A549 (cell line): ENCODE measurements around the gene C4orf50. TPM values are rescaled to one million over a fixed set of nuclear protein-coding genes. Genes with fewer than 3 reads are reported as not detected.
A peak's percentile ranks its signal among the peaks of the same experiment; 100 is the strongest.

Experiments
- ATAC-seq, 2 experiments: fragments of 200-7000 bp in 1 of 2; fragments of >200 bp in 1 of 2; cut with Nextera tagmentation in 1 of 2; cut with Tn5 transposase in 1 of 2; 3 replicates each; pipeline versions ENCODE4 v1.8.0 to v1.9.1; 2018 to 2020; ENCODE audit warnings: mild to moderate bottlenecking in 1 of 2, moderate library complexity in 1 of 2
- CTCF ChIA-PET: fragments of 300-600 bp; sonication (Branson Sonifier 250); formaldehyde crosslinking; extraction: SDS; loops from one replicate; lab custom pipeline; 2021; ENCODE audit warnings: antibody characterized with exemption, inconsistent platforms; lab: Yijun Ruan, JAX
- POLR2A ChIA-PET: fragments of 350-600 bp; formaldehyde crosslinking; extraction: SDS; loops from one replicate; lab custom pipeline; 2021; ENCODE audit warnings: antibody characterized with exemption, inconsistent platforms; lab: Yijun Ruan, JAX
- DNase-seq, 2 experiments: peaks; one replicate each; pipeline versions ENCODE4 v3.0.0 to v3.0.0-alpha.2; 2011 to 2016; ENCODE audit warnings: low read depth in 1 of 2, low spot score in 1 of 2
- FAIRE-seq: peaks from 2 replicates; lab custom pipeline; 2011; peaks lifted over from hg19 to GRCh38; lab: Jason Lieb, UNC
- H3K27ac ChIP-seq, 2 experiments: fragments of >200 bp; sonication (Bioruptor Twin); formaldehyde crosslinking; 3 replicates each; pipeline ENCODE4 v1.5.1; 2016 to 2017
- H3K4me1 ChIP-seq: fragments of >200 bp; sonication (Bioruptor Twin); formaldehyde crosslinking; 3 replicates; pipeline ENCODE4 v1.6.1; 2016
- H3K4me2 ChIP-seq: fragments of >200 bp; sonication (Bioruptor Twin); formaldehyde crosslinking; 3 replicates; pipeline ENCODE4 v1.6.1; 2016
- H3K4me3 ChIP-seq: fragments of >200 bp; sonication (Bioruptor Twin); formaldehyde crosslinking; 3 replicates; pipeline ENCODE4 v1.5.1; 2016
- H3K9me3 ChIP-seq: fragments of >200 bp; sonication (Bioruptor Twin); formaldehyde crosslinking; 3 replicates; pipeline ENCODE4 v1.6.1; 2016
- BHLHE40 ChIP-seq: IDR thresholded peaks from 2 replicates; pipeline ENCODE4 v1.6.1; 2012; ENCODE audit warnings: low read depth, low read length, inconsistent platforms
- CBX8 ChIP-seq: fragments of 200-600 bp; sonication (generic); IDR thresholded peaks from 2 replicates; pipeline ENCODE4 v1.6.1; 2016
- CEBPB ChIP-seq, 2 experiments: fragments of >200 bp in 1 of 2; sonication (Bioruptor Twin) in 1 of 2; formaldehyde crosslinking in 1 of 2; IDR thresholded peaks; 2 replicates each; pipeline ENCODE4 v1.6.1; 2012 to 2016
- CHD4 ChIP-seq: fragments of 200-600 bp; sonication (generic); IDR thresholded peaks from 2 replicates; pipeline ENCODE4 v1.6.1; 2016; ENCODE audit warnings: antibody characterized with exemption, mild to moderate bottlenecking, borderline replicate concordance
- CTCF ChIP-seq: fragments of >200 bp; sonication (Bioruptor Twin); formaldehyde crosslinking; IDR thresholded peaks from 3 replicates; pipeline ENCODE4 v1.5.1; 2016
- FOSB ChIP-seq: fragments of 250-450 bp; sonication (Bioruptor Pico); IDR thresholded peaks from 2 replicates; pipeline ENCODE4 v1.5.0; 2020; ENCODE audit warnings: mild to moderate bottlenecking, moderate library complexity
- HDAC2 ChIP-seq: fragments of 200-600 bp; sonication (generic); IDR thresholded peaks from 2 replicates; pipeline ENCODE4 v1.6.1; 2016
- JUN ChIP-seq, 2 experiments: fragments of >200 bp; sonication (Bioruptor Twin); formaldehyde crosslinking; IDR thresholded peaks; 2 replicates in 1 of 2; 3 replicates in 1 of 2; pipeline ENCODE4 v1.6.1; 2016 to 2017
- MAFK ChIP-seq: fragments of 450-650 bp; IDR thresholded peaks from 2 replicates; pipeline ENCODE4 v1.6.1; 2014; ENCODE audit not compliant: partially characterized antibody
- MAZ ChIP-seq: fragments of 150-350 bp; IDR thresholded peaks from 2 replicates; pipeline ENCODE4 v1.6.1; 2014; ENCODE audit warnings: antibody characterized with exemption, low read depth, low read length, borderline replicate concordance
- MYC ChIP-seq: IDR thresholded peaks from 2 replicates; pipeline ENCODE4 v1.6.1; 2012; ENCODE audit warnings: mild to moderate bottlenecking, inconsistent platforms, low read length, improper control_type of control experiment, borderline replicate concordance
- POLR2AphosphoS2 ChIP-seq: conservative IDR thresholded peaks from 2 replicates; pipeline ENCODE4 v1.6.1; 2012; ENCODE audit warnings: low read length, improper control_type of control experiment, inconsistent platforms
- RNF2 ChIP-seq: fragments of 200-600 bp; sonication (generic); IDR thresholded peaks from 2 replicates; pipeline ENCODE4 v1.6.1; 2016; ENCODE audit warnings: low read depth, mild to moderate bottlenecking, antibody characterized with exemption, moderate library complexity, borderline replicate concordance
- SREBF2 ChIP-seq: fragments of 450-650 bp; IDR thresholded peaks from 2 replicates; pipeline ENCODE4 v1.6.1; 2014; ENCODE audit warnings: mild to moderate bottlenecking, moderate library complexity
- ZSCAN20 ChIP-seq: fragments of 250-450 bp; sonication (Bioruptor Pico); IDR thresholded peaks from 2 replicates; pipeline ENCODE4 v1.8.0; 2022; ENCODE audit warnings: mild to moderate bottlenecking, moderate library complexity
- WGBS: methylation state at CpG from one replicate; pipeline ENCODE4 v1.1.6; 2017; ENCODE audit errors: missing lambda C conversion rate; 5-methylcytosine and 5-hydroxymethylcytosine counted together
- polyA plus RNA-seq, 4 experiments: library from polyadenylated mRNA; depleted of rRNA in 3 of 4; stranded (reverse); fragments of >200 nt; fragmentation: RNase III in 1 of 4; extraction: RNeasy Plus Mini Kit Qiagen cat#74134 plus additional on column Dnase treatment in 1 of 4; gene quantifications; 2 replicates in 3 of 4; 3 replicates in 1 of 4; pipeline ENCODE4 v1.2.3, GENCODE V29; 2011 to 2017
- TF ChIP-seq, protein P1 (sequence below): fragments of >200 bp; sonication (Bioruptor Twin); formaldehyde crosslinking; IDR thresholded peaks from 2 replicates; pipeline ENCODE4 v1.6.1; 2016

The C4orf50 gene
- polyA plus RNA-seq, 2 of the 4 experiments (the other 2 are of a cell fraction), result not detected

DNA sequence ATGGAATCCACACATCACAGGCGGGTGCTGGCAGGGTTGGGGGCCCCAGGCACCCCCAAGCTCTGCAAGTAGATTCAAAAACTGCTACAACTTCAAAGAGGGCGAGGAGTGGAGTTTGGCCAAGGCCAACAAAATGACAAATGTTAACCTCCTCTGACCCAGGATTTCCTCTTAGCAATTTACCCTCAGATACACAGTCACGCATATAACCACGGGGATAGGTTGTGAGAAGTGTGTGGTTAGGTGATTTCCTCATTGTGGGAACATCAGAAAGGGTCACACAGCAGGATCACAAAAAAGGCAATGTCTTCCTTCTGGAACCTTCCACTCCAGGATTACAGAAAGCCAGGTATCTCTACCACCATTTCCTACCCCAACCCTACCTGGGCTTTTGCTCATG lies 62.4 kb downstream of the C4orf50 start (continued):
- TF ChIP-seq MAFK, result no peak
- no peak for TF ChIP-seq HDAC2
- no peak for TF ChIP-seq JUN (IDR thresholded peaks at IDR 0.05)
- TF ChIP-seq MYC, result no peak

DNA sequence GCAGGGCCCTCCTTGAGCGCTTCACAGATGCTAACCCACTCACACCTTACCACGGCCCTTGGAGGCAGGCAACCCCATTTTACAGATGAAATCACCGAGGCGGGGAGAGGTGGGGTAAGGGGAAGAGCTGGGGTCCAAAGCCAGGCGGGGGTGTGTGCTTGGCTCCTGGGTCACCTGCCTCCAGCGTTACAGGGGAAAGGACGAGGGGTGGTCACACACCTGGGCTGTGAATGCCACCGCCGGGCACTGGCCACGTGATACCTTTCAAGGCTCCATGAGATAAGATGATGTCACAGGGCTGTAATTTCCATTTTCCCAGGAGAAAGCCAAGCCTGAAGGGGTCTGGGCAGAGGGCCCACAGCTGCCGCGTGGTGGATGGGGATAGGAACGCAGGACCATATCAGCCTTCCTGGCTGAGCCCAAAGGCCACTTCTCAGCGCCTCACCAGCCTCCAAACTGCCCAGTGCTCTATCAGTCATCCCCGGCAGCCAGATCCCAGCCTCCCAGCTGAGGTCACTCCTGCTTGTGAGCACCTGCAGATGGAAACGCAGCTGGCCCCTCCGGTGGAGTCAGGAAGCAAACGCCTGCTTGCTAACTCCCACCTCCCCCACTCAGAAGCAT lies 62.9 kb downstream of the C4orf50 start:
- TF ChIP-seq BHLHE40 (no peak), CEBPB (IDR thresholded peaks at IDR 0.05) (no peak), FOSB (CRISPR knock-in tag) (no peak), SREBF2 (no peak), CTCF (no peak), ZSCAN20 (CRISPR knock-in tag) (no peak), RNF2 (no peak), CBX8 (no peak), MAZ (no peak)
- TF ChIP-seq, protein P1, sequence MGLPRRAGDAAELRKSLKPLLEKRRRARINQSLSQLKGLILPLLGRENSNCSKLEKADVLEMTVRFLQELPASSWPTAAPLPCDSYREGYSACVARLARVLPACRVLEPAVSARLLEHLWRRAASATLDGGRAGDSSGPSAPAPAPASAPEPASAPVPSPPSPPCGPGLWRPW, result no peak
- DNase-seq (no peak), FAIRE-seq (no peak), ATAC-seq (no peak)
- Histone ChIP-seq H3K4me3 (no peak overlapping the region), H3K9me3 (no peaks in the 10 kb centered on the region), H3K4me2 (no peak overlapping the region), H3K27ac (no peak overlapping the region), H3K4me1 (no peaks in the 10 kb centered on the region)
- 64% methylated on average over 16 of the region's 18 CpGs for WGBS
- POLR2A ChIA-PET, result no interaction called here
- CTCF ChIA-PET, result interaction anchor here (0.6 to 1.5 kb wide), 3 partner anchors 9 to 33 kb away, joined by 3 read pairs; no protein-coding TSS in a partner anchor

GRCh38 chr4:5954056-5954760 lies 64.0 kb downstream of the C4orf50 start:
- Histone ChIP-seq H3K27ac (no peak overlapping the region), H3K9me3 (no peaks in the 10 kb centered on the region), H3K4me2 (no peak overlapping the region), H3K4me1 (no peaks in the 10 kb centered on the region), H3K4me3 (no peak overlapping the region)
- ATAC-seq (no peak), DNase-seq (no peak), FAIRE-seq (no peak)
- WGBS, result 66% methylated on average over 8 of the region's 11 CpGs
- POLR2A ChIA-PET, result no interaction called here
- no peak for TF ChIP-seq POLR2AphosphoS2
- CTCF ChIA-PET, result interaction anchor here (1.2 kb wide), 1 partner anchor 23 kb away, joined by 3 read pairs; no protein-coding TSS in a partner anchor

- H3K9me3 ChIP-seq, result no peaks in the 10 kb centered on the region
- no peak overlapping the region for H3K27ac ChIP-seq
- no peak overlapping the region for H3K4me3 ChIP-seq
- ChIA-PET CTCF (interaction anchor here (0.9 to 1.2 kb wide), 2 partner anchors 15 to 24 kb away, joined by 3 read pairs; no protein-coding TSS in a partner anchor), POLR2A (no interaction called here)
- H3K4me2 ChIP-seq, result no peak overlapping the region
- WGBS, result 56% methylated on average over 8 of the region's 13 CpGs
- FAIRE-seq (no peak), DNase-seq (no peak), ATAC-seq (no peak)
- H3K4me1 ChIP-seq, result no peaks in the 10 kb centered on the region
- peak; percentile 97 for TF ChIP-seq MAFK
- TF ChIP-seq CHD4, result no peak
Measured at GRCh38 chr4:5952975-5953951, 65.0 kb downstream of the C4orf50 start.
